GM18868 (cell line): ENCODE data around the gene GRAMD1B.

ENCODE experiments used
- ATAC-seq: cut with Tn5 transposase; IDR thresholded peaks from one replicate; pipeline ENCODE4 v1.9.1; 2021; ENCODE audit warnings: mild to moderate bottlenecking, moderate library complexity; ENCODE audit not compliant: unreplicated experiment

Gene GRAMD1B

DNA sequence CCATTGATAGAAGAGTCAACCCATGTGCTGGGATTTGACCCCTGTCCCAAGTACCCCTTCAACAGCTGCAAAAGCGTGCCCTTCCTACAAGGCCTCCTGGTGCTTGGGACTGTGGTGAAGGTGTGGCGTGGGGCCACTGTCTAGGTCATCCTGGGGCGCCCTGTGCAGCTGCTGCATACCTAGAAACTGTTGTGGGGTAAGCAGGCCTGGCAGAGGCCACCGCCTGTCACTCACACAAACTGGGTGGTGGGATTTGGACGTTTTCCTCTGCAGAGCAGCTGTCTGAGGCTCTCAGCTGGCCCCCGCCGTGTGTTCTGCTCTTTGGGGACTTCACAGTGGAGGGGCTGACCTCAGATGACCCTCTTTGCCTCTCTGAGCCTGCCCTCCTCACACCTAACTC lies 154.7 kb downstream of the GRAMD1B start:
- no peak for ATAC-seq

DNA sequence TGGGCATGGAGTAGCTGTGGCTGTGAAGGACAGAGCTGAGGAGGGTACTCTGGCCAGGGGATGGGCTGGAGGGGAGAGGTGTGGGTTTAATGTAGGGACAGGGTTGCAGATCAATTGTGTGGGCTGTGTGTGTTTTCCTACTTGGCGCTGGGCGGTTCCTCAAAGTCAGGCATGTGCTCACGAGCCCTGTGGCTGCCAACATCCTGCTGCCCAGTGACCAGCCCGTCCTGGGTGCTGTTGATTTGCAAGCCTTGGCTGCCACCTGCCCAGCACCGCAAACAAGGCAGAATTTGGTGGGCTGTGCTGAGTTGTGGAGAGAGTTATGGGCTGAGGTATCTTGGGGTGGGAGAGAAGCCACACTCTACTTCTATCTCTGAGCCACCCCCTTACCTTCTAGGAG lies 155.1 kb downstream of the GRAMD1B start:
- no peak for ATAC-seq

DNA sequence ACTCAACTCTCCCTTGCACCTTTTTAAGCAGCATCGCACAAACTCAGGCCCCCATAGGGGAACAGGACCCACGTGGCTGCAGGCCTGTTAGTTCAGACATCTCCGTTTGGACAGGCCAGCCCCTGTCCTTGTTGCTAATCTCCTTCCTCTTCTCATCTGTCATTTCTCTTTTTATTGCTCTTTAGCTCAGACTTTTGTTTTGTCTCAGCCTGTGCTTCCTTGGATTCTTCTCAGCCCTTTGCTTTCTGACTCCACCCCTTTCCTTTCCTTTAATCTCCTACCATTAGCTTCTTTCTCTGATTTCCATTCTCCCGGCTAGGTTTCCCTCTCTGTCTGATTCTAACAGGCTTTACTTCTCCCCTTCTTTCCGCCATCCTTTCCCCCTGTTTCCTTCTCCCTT lies 155.6 kb downstream of the GRAMD1B start:
- no peak for ATAC-seq

GRCh38 chr11:123586568-123586967 lies 156.5 kb downstream of the GRAMD1B start:
- no peak for ATAC-seq

DNA sequence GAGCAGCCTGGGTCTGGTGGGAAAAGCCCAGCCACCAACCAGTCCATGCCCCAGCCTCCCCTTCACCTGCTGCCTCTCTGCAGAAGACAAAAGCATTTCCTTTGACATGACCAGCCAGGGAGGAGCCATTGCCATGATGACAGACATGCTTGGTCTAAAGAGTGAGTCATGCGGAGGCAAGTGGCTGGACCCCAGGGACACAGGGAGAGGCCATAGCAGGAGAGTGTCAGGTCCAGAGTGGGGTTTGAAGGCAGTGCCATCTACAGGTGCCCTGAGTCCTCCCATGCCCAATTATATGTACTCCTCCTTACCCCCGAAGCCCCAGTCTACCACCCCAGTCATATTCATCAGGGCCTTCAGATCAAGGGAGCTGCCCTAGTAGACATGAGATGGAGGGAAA lies 157.0 kb downstream of the GRAMD1B start:
- ATAC-seq: no peak

DNA sequence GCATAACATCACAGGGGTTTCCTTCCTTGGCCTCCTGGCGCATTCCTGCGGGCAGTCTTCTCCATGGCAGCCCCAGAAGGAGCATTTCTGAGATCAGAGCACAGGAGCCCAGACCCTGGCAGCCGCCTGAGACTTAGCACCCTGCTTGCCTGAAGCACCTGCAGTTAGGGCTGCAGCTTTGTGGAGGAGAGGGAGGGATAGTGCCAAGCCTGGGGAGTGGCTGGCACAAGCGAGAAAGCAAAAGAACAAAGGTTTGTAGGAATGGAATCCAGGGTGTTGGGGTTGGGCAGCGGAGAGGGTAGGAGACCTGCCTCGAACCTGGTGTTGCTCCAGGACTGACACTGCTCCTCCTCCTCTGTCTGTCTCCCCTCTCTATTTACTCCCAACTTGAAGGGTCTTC lies 157.5 kb downstream of the GRAMD1B start:
- no peak for ATAC-seq

DNA sequence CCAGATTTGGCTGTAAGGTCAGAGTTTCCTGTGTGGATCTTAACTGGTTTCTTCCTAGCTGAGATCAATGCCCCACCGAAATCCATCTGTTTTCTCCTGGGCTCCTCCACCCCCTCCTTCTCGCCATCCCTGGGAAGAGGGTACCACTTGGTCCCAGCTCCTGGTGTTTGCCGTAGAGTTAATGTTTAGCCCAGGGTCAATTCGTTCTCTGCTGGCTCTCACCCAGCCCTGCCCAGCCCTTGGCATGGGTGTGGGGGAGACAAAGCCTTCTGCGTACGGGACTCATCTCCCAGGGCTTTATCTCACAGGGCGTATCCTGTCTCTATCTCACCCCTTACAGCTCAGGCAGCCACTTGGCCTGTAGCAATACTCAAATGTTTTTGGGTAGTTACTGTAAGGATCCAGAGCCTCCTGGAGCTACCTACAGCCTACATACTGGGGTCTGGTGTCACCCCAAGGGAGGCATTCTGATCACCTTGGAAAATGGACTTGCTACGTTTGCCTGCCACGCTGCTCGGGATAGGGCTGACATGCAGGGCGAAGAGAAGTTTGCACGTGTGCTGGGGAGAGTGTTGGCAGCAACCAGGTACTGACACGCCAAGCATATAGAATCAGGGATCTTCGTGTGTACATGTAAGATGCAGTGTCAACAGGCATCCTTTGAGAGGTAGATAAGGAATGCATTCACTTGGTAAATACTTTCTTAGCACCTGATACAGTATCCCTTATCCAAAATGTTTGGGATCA lies 158.2 kb downstream of the GRAMD1B start:
- ATAC-seq: no peak

DNA sequence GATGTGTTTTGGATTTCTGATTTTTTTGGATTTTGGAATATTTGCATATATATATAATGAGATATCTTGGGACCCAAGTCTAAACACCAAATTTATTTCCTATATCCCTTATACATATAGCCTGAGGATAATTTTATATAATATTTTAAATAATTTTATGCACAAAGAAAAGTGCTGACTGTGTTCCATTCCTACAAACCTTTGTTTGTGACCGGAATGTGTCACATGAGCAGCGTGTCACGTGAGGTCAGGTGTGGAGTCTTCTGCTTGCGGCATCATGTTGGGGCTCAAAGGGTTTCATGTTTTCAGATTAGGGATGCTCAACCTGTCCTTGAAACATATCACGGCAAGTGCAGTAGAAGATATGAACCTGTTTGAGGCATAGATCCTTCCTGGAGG lies 158.8 kb downstream of the GRAMD1B start:
- ATAC-seq: no peak

DNA sequence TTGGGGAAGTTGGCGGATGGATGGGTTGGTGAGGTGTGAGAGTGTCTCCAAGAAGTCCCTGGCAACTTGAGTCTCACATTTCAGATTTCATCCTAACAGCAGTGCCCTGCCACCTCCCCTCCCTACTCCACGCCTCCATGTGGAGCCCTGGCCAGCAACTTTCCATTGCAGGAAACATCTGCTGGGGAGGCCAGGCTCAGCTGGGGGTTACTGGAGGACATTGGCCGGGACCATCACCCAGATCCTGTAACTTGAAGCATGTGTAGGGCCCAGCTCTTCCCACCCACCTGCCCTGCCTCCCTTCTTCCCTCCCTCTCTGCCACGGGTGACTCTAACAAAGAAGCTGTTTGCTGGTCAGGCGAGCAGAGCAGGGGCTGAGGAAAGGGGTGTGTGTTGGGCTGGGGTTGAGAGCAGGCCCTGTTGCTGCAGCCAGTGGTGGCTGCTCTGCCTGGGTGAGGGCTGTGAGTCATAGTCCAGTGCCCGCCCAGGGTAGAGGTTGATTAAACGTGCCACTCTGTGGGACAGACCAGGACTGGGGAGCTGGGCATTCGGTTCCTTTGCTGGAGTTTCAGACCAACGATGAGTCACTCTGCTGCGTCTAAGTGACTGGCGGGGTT lies 160.3 kb downstream of the GRAMD1B start:
- no peak for ATAC-seq

GRCh38 chr11:123593570-123593969 lies 163.5 kb downstream of the GRAMD1B start:
- no peak for ATAC-seq

DNA sequence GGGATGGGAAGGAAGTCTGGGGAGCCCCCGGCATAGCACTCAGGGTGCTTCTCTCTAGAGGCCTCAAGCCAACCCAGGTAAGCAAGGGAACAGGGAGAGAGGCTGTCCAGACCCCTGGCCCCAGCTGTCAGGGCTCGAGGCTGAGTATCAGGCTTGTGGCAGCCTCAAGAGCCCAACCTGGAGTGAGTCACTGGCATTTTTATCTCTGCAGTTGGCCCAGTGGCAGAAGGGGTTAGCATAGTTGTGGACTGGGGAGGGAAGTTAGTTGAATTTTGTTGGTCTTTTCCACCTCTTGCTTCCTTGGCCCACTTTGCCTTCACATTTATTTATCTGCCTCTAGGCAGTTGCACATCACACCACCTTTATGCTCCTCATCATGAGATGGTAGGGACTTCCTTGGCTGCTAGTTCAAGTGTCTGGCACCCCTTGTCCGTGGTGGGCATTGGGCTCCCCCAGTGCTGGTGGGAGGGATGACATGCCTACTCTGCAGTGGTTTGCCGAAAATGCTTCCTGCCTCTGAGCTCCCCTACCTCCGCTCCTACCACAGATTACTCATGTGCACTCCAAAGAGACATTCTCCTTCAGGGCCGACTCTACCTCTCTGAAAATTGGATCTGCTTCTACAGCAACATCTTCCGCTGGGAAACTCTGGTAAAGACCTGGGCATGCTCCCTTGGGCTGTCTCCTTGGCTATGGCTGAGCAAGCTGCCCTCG lies 164.3 kb downstream of the GRAMD1B start:
- ATAC-seq: no peak

GRCh38 chr11:123594921-123595320 lies 164.9 kb downstream of the GRAMD1B start:
- ATAC-seq: no peak

- no peak for ATAC-seq
Measured at GRCh38 chr11:123597859-123598258, 167.8 kb downstream of the GRAMD1B start.

GRCh38 chr11:123601136-123601535 lies 171.1 kb downstream of the GRAMD1B start:
- no peak for ATAC-seq

- no peak for ATAC-seq
Measured at GRCh38 chr11:123601743-123602142, 171.7 kb downstream of the GRAMD1B start.

DNA sequence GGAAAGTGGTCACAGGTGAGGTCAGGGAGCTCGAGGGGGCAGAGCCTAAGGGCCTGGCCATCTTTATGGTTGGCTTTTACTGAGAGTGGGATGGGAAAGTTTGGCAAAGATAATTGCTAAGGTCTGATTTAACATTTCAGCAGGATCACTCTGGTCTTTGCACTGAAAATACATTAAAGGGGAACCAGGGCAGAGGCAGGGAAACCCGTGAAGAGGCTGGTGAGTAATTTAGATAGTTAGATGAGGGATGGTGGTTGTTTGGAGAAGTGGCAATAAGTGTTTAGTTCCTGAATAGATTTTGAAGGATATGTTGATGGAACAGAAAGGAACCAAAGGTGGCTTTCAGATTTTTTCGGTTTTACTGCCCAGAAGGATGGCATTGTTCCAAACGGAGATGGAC lies 173.6 kb downstream of the GRAMD1B start:
- no peak for ATAC-seq

- ATAC-seq: no peak
Measured at GRCh38 chr11:123607781-123608180, 177.7 kb downstream of the GRAMD1B start.

GRCh38 chr11:123608371-123608770 lies 178.3 kb downstream of the GRAMD1B start:
- ATAC-seq: no peak

- ATAC-seq: no peak
Measured at GRCh38 chr11:123608945-123609344, 178.9 kb downstream of the GRAMD1B start.

DNA sequence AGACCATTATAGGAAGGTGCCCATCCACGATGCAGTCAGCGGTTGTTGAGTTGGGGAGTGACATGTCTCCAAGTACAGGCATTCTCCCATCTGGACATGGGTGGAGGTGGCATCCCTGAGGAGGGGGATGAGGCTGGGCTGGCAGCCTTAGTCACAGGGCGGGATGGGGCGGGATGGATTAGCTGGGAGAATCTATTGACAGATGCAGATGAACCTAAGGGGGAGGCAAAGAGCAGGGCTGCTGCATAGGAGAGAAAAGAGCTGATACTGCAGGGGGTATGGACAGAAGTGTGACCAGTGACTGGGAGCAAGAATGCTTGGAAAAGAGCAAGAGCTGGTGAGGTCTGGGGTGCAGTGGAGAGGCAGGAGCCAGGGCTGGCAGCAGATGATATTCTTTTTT lies 181.6 kb downstream of the GRAMD1B start:
- ATAC-seq: no peak

- ATAC-seq: no peak
Measured at GRCh38 chr11:123616505-123617198, 186.6 kb downstream of the GRAMD1B start.

DNA sequence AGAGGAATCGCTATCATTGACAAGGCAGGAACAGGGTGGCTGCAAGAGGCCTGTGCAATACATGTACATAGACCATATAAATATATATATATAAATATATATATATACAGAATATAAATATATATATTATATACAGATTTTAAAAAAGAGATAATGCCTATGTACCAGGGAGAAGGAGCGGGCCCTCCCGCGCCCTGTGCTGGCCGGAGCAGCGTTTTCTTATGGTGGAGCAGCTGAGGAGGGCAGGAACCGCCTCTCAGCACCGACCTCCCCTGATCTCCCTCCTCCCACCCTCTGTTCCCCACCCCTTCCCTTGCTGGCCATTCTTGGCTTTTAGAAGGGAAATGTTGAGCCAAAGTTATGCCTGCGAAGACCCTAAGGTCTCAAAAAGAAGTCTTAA lies 192.5 kb downstream of the GRAMD1B start:
- no peak for ATAC-seq
